ENCODE results near the gene CIB1.

Gene CIB1

GRCh38 chr15:90208356-90208755 is 25.4 kb downstream of the CIB1 start:
- WGBS (ENCODE audit: extremely low coverage, insufficient coverage, low lambda C conversion rate), result no CpG with 5 or more reads among the region's 6 CpGs

GRCh38 chr15:90207252-90207651 is 26.5 kb downstream of the CIB1 start:
- H2BK5ac ChIP-seq (ENCODE audit: low read length), result no peak overlapping the region
- no peaks in the 10 kb centered on the region for H3K27me3 ChIP-seq (ENCODE audit: insufficient read depth, low read length, poor library complexity)
- no peak overlapping the region for H3K18ac ChIP-seq (ENCODE audit: low read length)
- no peak overlapping the region for H2AK5ac ChIP-seq (ENCODE audit: low read length)
- no peak overlapping the region for H3K4me2 ChIP-seq (ENCODE audit: low read length)
- H2BK120ac ChIP-seq (ENCODE audit: low read depth, low read length), result no peak overlapping the region
- no peak overlapping the region for H2BK15ac ChIP-seq (replicated peaks; ENCODE audit: low read depth)
- no CpG with 5 or more reads among the region's 6 CpGs for WGBS (ENCODE audit: extremely low coverage, insufficient coverage, low lambda C conversion rate)
- H3K79me1 ChIP-seq (ENCODE audit: low read length), result peaks cover 7% of the 10 kb centered on the region
- H3K4me3 ChIP-seq (ENCODE audit: low read length), result no peak overlapping the region
- H3K27ac ChIP-seq (ENCODE audit: low read depth, low read length), result no peak overlapping the region
- H3K56ac ChIP-seq (ENCODE audit: low read length), result no peak overlapping the region
- no peak overlapping the region for H4K5ac ChIP-seq (ENCODE audit: low read length)
- H3K4ac ChIP-seq (ENCODE audit: low read depth, low read length), result no peak overlapping the region
- no peaks in the 10 kb centered on the region for H3K36me3 ChIP-seq (ENCODE audit: control insufficient read depth, insufficient read depth, low read length)
- H3K79me2 ChIP-seq (ENCODE audit: control insufficient read depth, insufficient read depth, low read length), result no peaks in the 10 kb centered on the region
- H3K23ac ChIP-seq (ENCODE audit: low read length), result no peak overlapping the region
- no peak overlapping the region for H4K8ac ChIP-seq (ENCODE audit: low read depth, low read length)
- no peaks in the 10 kb centered on the region for H3K4me1 ChIP-seq (ENCODE audit: control insufficient read depth, low read depth, low read length)
- H3K9ac ChIP-seq (ENCODE audit: low read length), result no peak overlapping the region
- no peak for DNase-seq

More at GRCh38 chr15:90208356-90208755, 25.4 kb downstream of the CIB1 start:
- Histone ChIP-seq H3K79me2 (ENCODE audit: control insufficient read depth, insufficient read depth, low read length) (no peaks in the 10 kb centered on the region), H3K18ac (ENCODE audit: low read length) (no peak overlapping the region), H3K79me1 (ENCODE audit: low read length) (peaks cover 3% of the 10 kb centered on the region), H3K4me1 (ENCODE audit: control insufficient read depth, low read depth, low read length) (no peaks in the 10 kb centered on the region), H2BK15ac (replicated peaks; ENCODE audit: low read depth) (no peak overlapping the region), H4K5ac (ENCODE audit: low read length) (no peak overlapping the region), H3K36me3 (ENCODE audit: control insufficient read depth, insufficient read depth, low read length) (no peaks in the 10 kb centered on the region), H4K8ac (ENCODE audit: low read depth, low read length) (no peak overlapping the region), H3K4ac (ENCODE audit: low read depth, low read length) (no peak overlapping the region), H2BK5ac (ENCODE audit: low read length) (no peak overlapping the region), H3K4me3 (ENCODE audit: low read length) (no peak overlapping the region), H3K56ac (ENCODE audit: low read length) (no peak overlapping the region), H3K9ac (ENCODE audit: low read length) (no peak overlapping the region), H3K27me3 (ENCODE audit: insufficient read depth, low read length, poor library complexity) (no peaks in the 10 kb centered on the region), H3K4me2 (ENCODE audit: low read length) (no peak overlapping the region), H3K23ac (ENCODE audit: low read length) (no peak overlapping the region), H3K27ac (ENCODE audit: low read depth, low read length) (no peak overlapping the region), H2AK5ac (ENCODE audit: low read length) (no peak overlapping the region), H2BK120ac (ENCODE audit: low read depth, low read length) (no peak overlapping the region)
- no peak for DNase-seq

GRCh38 chr15:90205886-90206285 is 27.9 kb downstream of the CIB1 start:
- H2BK15ac ChIP-seq (replicated peaks; ENCODE audit: low read depth), result no peak overlapping the region
- H3K27ac ChIP-seq (ENCODE audit: low read depth, low read length), result no peak overlapping the region
- no peak overlapping the region for H3K4me2 ChIP-seq (ENCODE audit: low read length)
- no peaks in the 10 kb centered on the region for H3K79me2 ChIP-seq (ENCODE audit: control insufficient read depth, insufficient read depth, low read length)
- peaks cover 7% of the 10 kb centered on the region for H3K79me1 ChIP-seq (ENCODE audit: low read length)
- no peak overlapping the region for H3K4me3 ChIP-seq (ENCODE audit: low read length)
- no peaks in the 10 kb centered on the region for H3K4me1 ChIP-seq (ENCODE audit: control insufficient read depth, low read depth, low read length)
- H2AK5ac ChIP-seq (ENCODE audit: low read length), result no peak overlapping the region
- no peak overlapping the region for H3K4ac ChIP-seq (ENCODE audit: low read depth, low read length)
- H4K8ac ChIP-seq (ENCODE audit: low read depth, low read length), result no peak overlapping the region
- no peak overlapping the region for H3K9ac ChIP-seq (ENCODE audit: low read length)
- H4K5ac ChIP-seq (ENCODE audit: low read length), result no peak overlapping the region
- WGBS (ENCODE audit: extremely low coverage, insufficient coverage, low lambda C conversion rate), result no CpG with 5 or more reads among the region's 5 CpGs
- no peak overlapping the region for H3K56ac ChIP-seq (ENCODE audit: low read length)
- DNase-seq, result no peak
- no peak overlapping the region for H2BK5ac ChIP-seq (ENCODE audit: low read length)
- no peak overlapping the region for H3K23ac ChIP-seq (ENCODE audit: low read length)
- H2BK120ac ChIP-seq (ENCODE audit: low read depth, low read length), result no peak overlapping the region
- no peaks in the 10 kb centered on the region for H3K27me3 ChIP-seq (ENCODE audit: insufficient read depth, low read length, poor library complexity)
- no peak overlapping the region for H3K18ac ChIP-seq (ENCODE audit: low read length)
- H3K36me3 ChIP-seq (ENCODE audit: control insufficient read depth, insufficient read depth, low read length), result no peaks in the 10 kb centered on the region

GRCh38 chr15:90205050-90205848 is 28.5 kb downstream of the CIB1 start:
- Histone ChIP-seq H3K4me1 (ENCODE audit: control insufficient read depth, low read depth, low read length) (peaks cover 5% of the 10 kb centered on the region), H3K4me3 (ENCODE audit: low read length) (no peak overlapping the region), H2BK5ac (ENCODE audit: low read length) (no peak overlapping the region), H3K4me2 (ENCODE audit: low read length) (no peak overlapping the region), H2AK5ac (ENCODE audit: low read length) (no peak overlapping the region), H2BK15ac (replicated peaks; ENCODE audit: low read depth) (no peak overlapping the region), H2BK120ac (ENCODE audit: low read depth, low read length) (no peak overlapping the region), H3K79me2 (ENCODE audit: control insufficient read depth, insufficient read depth, low read length) (no peaks in the 10 kb centered on the region), H3K56ac (ENCODE audit: low read length) (no peak overlapping the region), H3K23ac (ENCODE audit: low read length) (no peak overlapping the region), H3K36me3 (ENCODE audit: control insufficient read depth, insufficient read depth, low read length) (no peaks in the 10 kb centered on the region), H4K5ac (ENCODE audit: low read length) (no peak overlapping the region), H3K18ac (ENCODE audit: low read length) (no peak overlapping the region), H3K4ac (ENCODE audit: low read depth, low read length) (no peak overlapping the region), H3K27ac (ENCODE audit: low read depth, low read length) (no peak overlapping the region), H4K8ac (ENCODE audit: low read depth, low read length) (no peak overlapping the region), H3K9ac (ENCODE audit: low read length) (no peak overlapping the region), H3K27me3 (ENCODE audit: insufficient read depth, low read length, poor library complexity) (no peaks in the 10 kb centered on the region), H3K79me1 (ENCODE audit: low read length) (peaks cover 7% of the 10 kb centered on the region)
- DNase-seq, result no peak
- WGBS (ENCODE audit: extremely low coverage, insufficient coverage, low lambda C conversion rate), result no CpG with 5 or more reads among the region's 10 CpGs

- Histone ChIP-seq H3K36me3 (ENCODE audit: control insufficient read depth, insufficient read depth, low read length) (no peaks in the 10 kb centered on the region), H4K8ac (ENCODE audit: low read depth, low read length) (no peak overlapping the region), H3K27me3 (ENCODE audit: insufficient read depth, low read length, poor library complexity) (no peaks in the 10 kb centered on the region), H3K4me1 (ENCODE audit: control insufficient read depth, low read depth, low read length) (peaks cover 5% of the 10 kb centered on the region), H3K4ac (ENCODE audit: low read depth, low read length) (no peak overlapping the region), H3K79me2 (ENCODE audit: control insufficient read depth, insufficient read depth, low read length) (no peaks in the 10 kb centered on the region), H3K18ac (ENCODE audit: low read length) (no peak overlapping the region), H2BK5ac (ENCODE audit: low read length) (no peak overlapping the region), H4K5ac (ENCODE audit: low read length) (no peak overlapping the region), H3K79me1 (ENCODE audit: low read length) (peaks cover 7% of the 10 kb centered on the region), H2BK120ac (ENCODE audit: low read depth, low read length) (no peak overlapping the region), H3K4me3 (ENCODE audit: low read length) (no peak overlapping the region), H3K56ac (ENCODE audit: low read length) (no peak overlapping the region), H2AK5ac (ENCODE audit: low read length) (no peak overlapping the region), H3K9ac (ENCODE audit: low read length) (no peak overlapping the region), H2BK15ac (replicated peaks; ENCODE audit: low read depth) (no peak overlapping the region), H3K23ac (ENCODE audit: low read length) (no peak overlapping the region), H3K4me2 (ENCODE audit: low read length) (no peak overlapping the region), H3K27ac (ENCODE audit: low read depth, low read length) (no peak overlapping the region)
- no CpG with 5 or more reads among the region's 8 CpGs for WGBS (ENCODE audit: extremely low coverage, insufficient coverage, low lambda C conversion rate)
- DNase-seq, result no peak
Measured at GRCh38 chr15:90203922-90204321, 29.8 kb downstream of the CIB1 start.

GRCh38 chr15:90203473-90203872 is 30.3 kb downstream of the CIB1 start:
- Histone ChIP-seq H2BK15ac (replicated peaks; ENCODE audit: low read depth) (no peak overlapping the region), H3K79me1 (ENCODE audit: low read length) (peaks cover 7% of the 10 kb centered on the region), H3K27ac (ENCODE audit: low read depth, low read length) (no peak overlapping the region), H2BK120ac (ENCODE audit: low read depth, low read length) (no peak overlapping the region), H3K18ac (ENCODE audit: low read length) (no peak overlapping the region), H3K36me3 (ENCODE audit: control insufficient read depth, insufficient read depth, low read length) (no peaks in the 10 kb centered on the region), H3K9ac (ENCODE audit: low read length) (no peak overlapping the region), H3K79me2 (ENCODE audit: control insufficient read depth, insufficient read depth, low read length) (no peaks in the 10 kb centered on the region), H3K4ac (ENCODE audit: low read depth, low read length) (no peak overlapping the region), H3K23ac (ENCODE audit: low read length) (no peak overlapping the region), H2AK5ac (ENCODE audit: low read length) (no peak overlapping the region), H3K4me3 (ENCODE audit: low read length) (no peak overlapping the region), H3K27me3 (ENCODE audit: insufficient read depth, low read length, poor library complexity) (no peaks in the 10 kb centered on the region), H2BK5ac (ENCODE audit: low read length) (no peak overlapping the region), H4K5ac (ENCODE audit: low read length) (no peak overlapping the region), H4K8ac (ENCODE audit: low read depth, low read length) (no peak overlapping the region), H3K56ac (ENCODE audit: low read length) (no peak overlapping the region), H3K4me2 (ENCODE audit: low read length) (no peak overlapping the region), H3K4me1 (ENCODE audit: control insufficient read depth, low read depth, low read length) (peaks cover 5% of the 10 kb centered on the region)
- no peak for DNase-seq
- no CpG with 5 or more reads among the region's 7 CpGs for WGBS (ENCODE audit: extremely low coverage, insufficient coverage, low lambda C conversion rate)

Measured in mesendoderm (in vitro differentiated cells).